BLaER1 (cell line): ENCODE measurements around the gene STOX2.

Experiments used
- H3K27ac ChIP-seq: shearing (Covaris generic); formaldehyde crosslinking; 2 replicates; pipeline ENCODE4 v1.8.1; 2022
- H3K27me3 ChIP-seq: shearing (Covaris generic); formaldehyde crosslinking; 2 replicates; pipeline ENCODE4 v1.8.1; 2022
- H3K36me3 ChIP-seq: shearing (Covaris generic); formaldehyde crosslinking; 2 replicates; pipeline ENCODE4 v1.8.1; 2022
- H3K4me1 ChIP-seq: shearing (Covaris generic); formaldehyde crosslinking; 2 replicates; pipeline ENCODE4 v1.8.1; 2022
- H3K4me2 ChIP-seq: shearing (Covaris generic); formaldehyde crosslinking; 2 replicates; pipeline ENCODE4 v1.8.1; 2022
- H3K4me3 ChIP-seq: shearing (Covaris generic); formaldehyde crosslinking; 2 replicates; pipeline ENCODE4 v1.8.1; 2022
- H3K9ac ChIP-seq: shearing (Covaris generic); formaldehyde crosslinking; 2 replicates; pipeline ENCODE4 v1.8.1; 2022
- H3K9me3 ChIP-seq: shearing (Covaris generic); formaldehyde crosslinking; 2 replicates; pipeline ENCODE4 v1.8.1; 2022
- H4K20me1 ChIP-seq: shearing (Covaris generic); formaldehyde crosslinking; 2 replicates; pipeline ENCODE4 v1.8.1; 2022
- Cebpa-rat ChIP-seq: shearing (Covaris generic); IDR thresholded peaks from 2 replicates; pipeline ENCODE4 v1.8.1; 2022

STOX2 gene

DNA sequence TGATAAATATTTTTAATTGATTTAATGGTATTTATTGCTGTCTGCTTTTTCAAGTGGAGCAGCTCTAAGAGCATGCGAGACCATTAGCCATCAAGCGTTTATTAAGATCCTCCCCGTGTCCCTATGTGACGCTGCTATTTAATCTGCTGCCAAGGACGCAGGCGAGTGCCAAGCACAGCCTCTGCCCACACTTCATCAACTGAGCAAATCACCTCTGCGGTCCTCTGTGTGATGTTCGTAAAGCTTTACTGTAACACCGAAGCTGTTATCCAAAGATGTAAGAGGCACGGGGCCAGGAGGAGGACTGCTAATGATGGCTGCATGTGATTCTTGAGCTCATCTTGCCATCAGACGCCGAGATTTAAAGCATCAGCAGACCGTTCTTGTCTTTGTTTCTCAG is 79.5 kb downstream of the STOX2 start:
- H3K4me2 ChIP-seq, result no peak overlapping the region
- H3K27me3 ChIP-seq, result no peaks in the 10 kb centered on the region
- no peaks in the 10 kb centered on the region for H3K9me3 ChIP-seq
- no peak overlapping the region for H3K27ac ChIP-seq
- no peaks in the 10 kb centered on the region for H3K36me3 ChIP-seq
- no peaks in the 10 kb centered on the region for H4K20me1 ChIP-seq
- no peak for TF ChIP-seq Cebpa-rat
- H3K9ac ChIP-seq, result no peak overlapping the region
- no peak overlapping the region for H3K4me3 ChIP-seq
- peaks cover 13% of the 10 kb centered on the region for H3K4me1 ChIP-seq

DNA sequence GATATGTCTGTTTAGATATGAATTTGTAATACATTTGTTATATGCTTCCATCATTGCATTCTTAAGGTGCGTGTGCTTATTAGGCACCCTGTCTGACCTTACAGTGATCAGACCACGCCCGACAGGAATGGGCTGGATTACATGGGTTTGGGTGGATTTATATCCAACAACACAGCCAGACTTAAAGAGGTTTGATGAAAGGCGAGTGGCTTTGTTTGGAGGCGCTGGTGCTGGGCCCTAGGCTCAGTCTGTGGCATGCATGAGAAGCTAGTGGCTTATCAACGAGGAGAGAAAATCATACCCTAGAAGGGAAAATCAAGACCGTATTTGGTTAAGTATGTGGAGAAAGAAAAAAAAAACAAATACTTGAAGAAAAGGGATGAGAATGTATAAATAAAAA is 80.7 kb downstream of the STOX2 start:
- TF ChIP-seq Cebpa-rat, result no peak
- H4K20me1 ChIP-seq, result no peaks in the 10 kb centered on the region
- no peaks in the 10 kb centered on the region for H3K9me3 ChIP-seq
- H3K4me1 ChIP-seq, result peaks cover 13% of the 10 kb centered on the region
- no peaks in the 10 kb centered on the region for H3K27me3 ChIP-seq
- H3K4me2 ChIP-seq, result no peak overlapping the region
- no peak overlapping the region for H3K27ac ChIP-seq
- no peaks in the 10 kb centered on the region for H3K36me3 ChIP-seq
- no peak overlapping the region for H3K9ac ChIP-seq
- no peak overlapping the region for H3K4me3 ChIP-seq

DNA sequence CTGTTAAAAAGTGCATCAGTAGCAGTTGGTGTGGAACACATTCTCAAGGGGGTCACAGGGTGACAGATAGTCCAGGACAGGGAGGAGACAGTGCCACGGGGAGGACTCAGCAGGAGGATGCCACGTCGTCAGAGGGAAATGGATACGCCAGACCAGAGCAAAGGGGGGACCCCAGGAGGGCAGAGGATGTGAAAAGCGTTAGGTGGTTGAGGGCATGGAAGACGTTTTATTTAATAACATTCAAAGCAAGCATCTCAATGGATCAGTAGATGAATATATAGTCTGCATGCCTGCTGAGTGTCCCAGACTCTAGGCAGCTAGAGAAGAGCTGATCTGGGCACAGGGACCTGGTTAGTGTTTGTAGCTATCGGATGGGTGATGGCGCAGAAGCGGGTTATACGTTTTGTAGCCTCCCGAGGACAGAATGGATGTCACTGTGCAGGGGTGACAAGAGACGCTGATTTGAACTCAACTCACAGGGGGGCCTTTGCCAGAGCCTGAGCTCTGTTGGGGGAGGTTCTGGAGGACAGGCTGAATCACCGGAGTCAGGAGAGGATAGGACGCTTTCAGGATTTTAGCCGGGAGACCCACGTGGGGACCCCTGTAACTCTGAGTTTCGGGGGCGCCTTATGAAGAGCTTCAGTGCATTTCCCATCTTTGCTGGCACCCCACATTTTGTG is 81.3 kb downstream of the STOX2 start:
- H3K4me2 ChIP-seq, result no peak overlapping the region
- H3K4me3 ChIP-seq, result no peak overlapping the region
- H3K27me3 ChIP-seq, result no peaks in the 10 kb centered on the region
- peaks cover 13% of the 10 kb centered on the region for H3K4me1 ChIP-seq
- no peak for TF ChIP-seq Cebpa-rat
- no peak overlapping the region for H3K9ac ChIP-seq
- no peaks in the 10 kb centered on the region for H3K9me3 ChIP-seq
- no peak overlapping the region for H3K27ac ChIP-seq
- H3K36me3 ChIP-seq, result no peaks in the 10 kb centered on the region
- no peaks in the 10 kb centered on the region for H4K20me1 ChIP-seq

DNA sequence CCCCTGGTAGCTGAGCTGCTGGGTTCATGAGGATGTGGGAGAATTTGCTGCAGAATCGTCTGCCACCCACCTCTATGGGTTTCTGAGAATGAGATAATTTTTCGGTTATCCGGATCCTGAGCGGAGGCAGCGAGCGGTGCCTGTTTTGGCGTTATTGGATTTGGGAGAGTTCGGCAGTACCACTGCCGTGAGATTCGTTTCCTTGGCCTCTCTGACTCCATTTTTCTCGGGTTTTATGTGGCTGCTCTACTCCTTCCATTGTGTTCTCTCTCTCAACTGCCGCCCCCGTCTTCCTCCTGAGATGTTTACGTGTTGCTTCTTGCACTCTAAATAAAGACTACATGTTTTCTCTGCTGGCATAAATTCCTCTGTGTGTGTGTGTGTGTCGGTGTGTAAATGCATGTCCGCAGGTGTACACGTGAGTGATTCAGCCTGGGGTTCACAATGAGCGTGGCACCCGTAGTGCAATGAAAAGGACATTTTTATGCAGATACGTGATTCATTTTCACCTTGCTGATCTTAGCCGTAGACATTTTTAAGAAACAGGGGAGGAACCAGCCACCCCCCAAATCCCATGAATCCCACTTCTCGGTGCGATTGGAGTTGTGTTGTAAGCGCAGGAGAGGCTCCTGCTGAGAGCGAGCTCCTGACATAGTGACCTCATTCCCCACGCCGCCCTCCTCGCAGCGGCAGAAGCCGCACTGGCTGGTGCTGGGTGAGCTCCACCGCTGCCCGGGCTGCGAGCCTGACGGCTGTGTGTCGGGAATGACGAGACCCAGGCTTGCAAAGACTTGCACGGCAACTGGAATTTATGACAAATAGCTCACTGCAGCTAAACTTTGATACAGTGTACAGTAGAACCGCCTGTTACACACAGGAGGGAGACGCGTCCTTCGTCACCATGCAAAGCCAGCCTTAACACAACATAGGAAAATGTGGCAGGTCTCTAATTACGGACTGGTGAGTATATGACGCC is 82.2 kb downstream of the STOX2 start:
- peaks cover 13% of the 10 kb centered on the region for H3K4me1 ChIP-seq
- TF ChIP-seq Cebpa-rat, result no peak
- no peak overlapping the region for H3K4me2 ChIP-seq
- H4K20me1 ChIP-seq, result no peaks in the 10 kb centered on the region
- H3K27ac ChIP-seq, result no peak overlapping the region
- no peak overlapping the region for H3K9ac ChIP-seq
- no peaks in the 10 kb centered on the region for H3K36me3 ChIP-seq
- no peaks in the 10 kb centered on the region for H3K27me3 ChIP-seq
- H3K4me3 ChIP-seq, result no peak overlapping the region
- no peaks in the 10 kb centered on the region for H3K9me3 ChIP-seq

DNA sequence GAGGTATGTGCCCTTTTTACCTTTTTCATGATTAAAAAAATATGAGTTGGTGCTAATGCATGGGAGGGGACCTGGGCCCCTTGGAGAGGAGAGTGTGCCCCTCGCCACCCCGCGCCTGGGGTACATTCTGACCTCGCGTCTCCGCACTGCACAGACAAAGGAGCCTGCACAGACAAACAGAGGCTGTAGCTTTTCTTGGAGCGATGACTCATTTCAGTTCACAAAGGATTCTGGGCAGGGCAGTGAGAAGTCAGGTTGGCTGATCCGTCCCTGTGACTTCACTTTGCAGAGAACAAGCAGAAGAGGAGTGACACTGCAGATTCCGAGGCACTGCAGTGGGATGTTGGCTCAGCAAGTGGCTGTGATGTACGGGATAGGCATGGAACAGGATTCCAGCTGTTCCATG is 82.9 kb downstream of the STOX2 start:
- no peak overlapping the region for H3K9ac ChIP-seq

DNA sequence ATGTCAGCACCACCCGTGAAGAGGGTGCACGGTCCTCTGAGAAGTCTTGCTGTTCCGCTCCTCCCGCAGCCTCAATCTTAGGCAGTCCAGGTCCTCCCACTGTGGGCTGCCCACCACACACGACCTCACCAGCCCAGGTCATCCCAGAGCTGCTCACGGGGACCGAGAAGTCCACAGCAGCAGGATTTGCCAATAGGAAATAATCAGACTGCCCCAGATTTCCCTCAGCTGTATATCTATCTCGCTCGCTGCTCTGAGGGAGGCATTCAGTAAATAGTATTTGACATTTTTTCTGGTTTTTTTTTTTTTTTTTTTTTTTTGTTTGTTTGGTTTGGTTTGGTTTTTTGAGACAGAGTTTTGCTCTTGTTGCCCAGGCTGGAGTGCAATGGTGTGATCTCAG is 83.8 kb downstream of the STOX2 start:
- H3K36me3 ChIP-seq, result no peaks in the 10 kb centered on the region
- H3K27me3 ChIP-seq, result no peaks in the 10 kb centered on the region
- H4K20me1 ChIP-seq, result no peaks in the 10 kb centered on the region
- no peak overlapping the region for H3K27ac ChIP-seq
- H3K4me1 ChIP-seq, result no peaks in the 10 kb centered on the region
- H3K4me3 ChIP-seq, result no peak overlapping the region
- no peaks in the 10 kb centered on the region for H3K9me3 ChIP-seq
- no peak for TF ChIP-seq Cebpa-rat
- no peak overlapping the region for H3K4me2 ChIP-seq
- no peak overlapping the region for H3K9ac ChIP-seq

More for the DNA sequence above, 82.9 kb downstream of the STOX2 start:
- TF ChIP-seq Cebpa-rat, result no peak
- no peaks in the 10 kb centered on the region for H4K20me1 ChIP-seq
- no peaks in the 10 kb centered on the region for H3K9me3 ChIP-seq
- H3K4me2 ChIP-seq, result no peak overlapping the region
- no peaks in the 10 kb centered on the region for H3K36me3 ChIP-seq
- no peaks in the 10 kb centered on the region for H3K27me3 ChIP-seq
- H3K27ac ChIP-seq, result no peak overlapping the region
- H3K4me3 ChIP-seq, result no peak overlapping the region
- H3K4me1 ChIP-seq, result peaks cover 9% of the 10 kb centered on the region

DNA sequence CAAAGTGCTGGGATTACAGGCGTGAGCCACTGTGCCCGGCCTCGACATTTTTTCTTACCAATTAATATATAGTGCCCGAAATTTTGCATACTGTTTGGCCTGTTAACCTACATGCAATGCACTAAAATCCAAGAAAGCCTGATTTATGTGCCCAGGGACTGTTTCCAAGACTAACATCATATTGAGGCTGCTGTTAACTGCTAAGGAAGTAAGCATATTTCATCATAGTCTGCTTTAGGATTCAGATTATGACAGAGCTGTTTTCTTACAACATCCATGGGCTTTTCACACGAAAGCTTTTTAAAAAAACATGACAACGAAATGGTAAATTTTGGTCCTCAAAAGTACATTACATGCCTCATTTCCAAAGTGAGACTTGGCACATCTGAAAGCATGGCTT is 84.4 kb downstream of the STOX2 start:
- Histone ChIP-seq H4K20me1 (no peaks in the 10 kb centered on the region), H3K27ac (no peak overlapping the region), H3K36me3 (no peaks in the 10 kb centered on the region), H3K9ac (no peak overlapping the region), H3K9me3 (no peaks in the 10 kb centered on the region), H3K4me2 (no peak overlapping the region), H3K4me1 (no peaks in the 10 kb centered on the region), H3K4me3 (no peak overlapping the region), H3K27me3 (no peaks in the 10 kb centered on the region)
- TF ChIP-seq Cebpa-rat, result no peak

DNA sequence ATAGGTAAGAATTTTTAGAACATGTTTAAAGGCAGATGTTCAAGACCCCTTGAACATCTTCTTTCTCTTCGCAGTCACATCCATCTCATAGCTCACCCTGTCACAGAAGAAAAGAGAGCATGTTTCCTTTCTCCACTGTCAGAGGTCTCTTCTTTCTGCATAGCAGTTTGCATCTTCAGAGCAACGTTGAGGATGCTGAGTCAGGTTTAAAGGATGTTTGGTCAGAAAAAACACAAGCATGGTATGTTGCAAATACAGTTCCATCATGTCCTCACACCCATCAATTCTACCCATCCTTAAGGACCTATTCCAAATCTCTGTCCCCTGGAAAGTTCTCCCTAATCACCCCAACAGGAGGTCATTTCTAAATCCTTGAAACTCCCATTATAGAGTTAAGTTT is 84.8 kb downstream of the STOX2 start:
- Histone ChIP-seq H3K36me3 (no peaks in the 10 kb centered on the region), H3K4me2 (no peak overlapping the region), H3K4me3 (no peak overlapping the region), H3K27ac (no peak overlapping the region), H3K27me3 (no peaks in the 10 kb centered on the region), H4K20me1 (no peaks in the 10 kb centered on the region), H3K9ac (no peak overlapping the region), H3K9me3 (no peaks in the 10 kb centered on the region), H3K4me1 (no peaks in the 10 kb centered on the region)
- no peak for TF ChIP-seq Cebpa-rat

DNA sequence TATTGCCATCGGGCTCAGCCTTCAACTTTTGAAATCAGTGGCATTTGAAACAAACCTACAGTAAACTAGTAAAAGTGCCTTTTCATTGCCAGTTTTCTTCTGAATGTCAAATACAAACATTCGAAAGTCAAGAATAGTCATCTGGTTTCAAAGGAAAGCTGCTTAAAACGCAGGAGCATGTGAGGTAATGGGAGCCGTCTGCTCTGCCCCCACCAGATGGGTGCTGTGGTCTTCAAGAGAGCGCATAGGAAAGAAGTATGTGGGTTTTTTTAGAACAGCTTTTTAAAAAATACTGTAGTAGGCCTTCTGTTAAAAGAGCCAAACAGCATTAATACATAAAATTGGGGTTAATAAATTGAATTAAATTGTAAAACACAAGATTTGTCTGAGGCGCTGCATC is 88.6 kb downstream of the STOX2 start:
- no peaks in the 10 kb centered on the region for H3K9me3 ChIP-seq
- H3K4me3 ChIP-seq, result no peak overlapping the region
- no peaks in the 10 kb centered on the region for H3K36me3 ChIP-seq
- no peaks in the 10 kb centered on the region for H4K20me1 ChIP-seq
- no peak overlapping the region for H3K27ac ChIP-seq
- TF ChIP-seq Cebpa-rat, result no peak
- no peak overlapping the region for H3K9ac ChIP-seq
- no peak overlapping the region for H3K4me2 ChIP-seq
- no peaks in the 10 kb centered on the region for H3K27me3 ChIP-seq
- H3K4me1 ChIP-seq, result peaks cover 6% of the 10 kb centered on the region; the same call in 1 of the 2 replicates

DNA sequence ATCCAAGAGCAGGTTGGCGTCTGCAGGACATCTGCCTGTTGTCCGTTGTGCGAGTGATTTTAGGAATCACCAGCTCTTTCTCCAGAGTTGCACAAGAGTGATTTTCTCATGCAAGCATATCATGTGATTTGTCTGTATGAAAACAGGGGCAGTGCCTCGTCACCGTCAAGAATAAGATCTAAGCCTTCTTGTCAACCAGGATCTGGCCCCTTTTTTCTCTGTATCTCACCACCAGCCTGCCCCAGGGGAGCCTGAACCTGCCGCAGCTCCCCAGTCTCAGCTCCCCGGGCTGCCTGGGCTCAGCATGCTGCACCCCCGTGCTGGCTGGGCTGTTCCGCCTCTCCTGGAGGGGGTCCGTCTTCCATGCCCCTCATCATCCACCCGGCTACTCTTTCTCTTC is 90.5 kb downstream of the STOX2 start:
- no peaks in the 10 kb centered on the region for H4K20me1 ChIP-seq
- no peak for TF ChIP-seq Cebpa-rat
- H3K36me3 ChIP-seq, result no peaks in the 10 kb centered on the region
- peak overlapping the region; percentile 3; the same call in 1 of the 2 replicates for H3K4me2 ChIP-seq
- H3K27me3 ChIP-seq, result no peaks in the 10 kb centered on the region
- H3K27ac ChIP-seq, result no peak overlapping the region
- H3K4me3 ChIP-seq, result no peak overlapping the region
- no peak overlapping the region for H3K9ac ChIP-seq
- no peaks in the 10 kb centered on the region for H3K9me3 ChIP-seq
- peaks cover 6% of the 10 kb centered on the region; the same call in 1 of the 2 replicates for H3K4me1 ChIP-seq
